WTC11 (cell line): ENCODE data around the gene SUCLG2.

Source experiments
- CREB1 ChIP-seq: sonication (generic); formaldehyde crosslinking; IDR thresholded peaks from 2 replicates; pipeline ENCODE4 v1.8.0; 2023; ENCODE audit warnings: mild to moderate bottlenecking, missing genetic modification reagents
- CTCF ChIP-seq: fragments of 200-600 bp; IDR thresholded peaks from 2 replicates; pipeline ENCODE4 v1.8.0; 2022; ENCODE audit warnings: antibody characterized with exemption
- JAZF1 ChIP-seq: fragments of 250-450 bp; sonication (Bioruptor Pico); IDR thresholded peaks from 2 replicates; pipeline ENCODE4 v1.9.0; 2021; ENCODE audit warnings: moderate library complexity, mild to moderate bottlenecking, inconsistent platforms
- NR2C2 ChIP-seq: sonication (generic); formaldehyde crosslinking; IDR thresholded peaks from 2 replicates; pipeline ENCODE4 v1.8.0; 2022; ENCODE audit warnings: mild to moderate bottlenecking, missing genetic modification reagents
- USF2 ChIP-seq: sonication (generic); formaldehyde crosslinking; IDR thresholded peaks from 2 replicates; pipeline ENCODE4 v1.8.1; 2023; ENCODE audit warnings: mild to moderate bottlenecking, missing genetic modification reagents, moderate library complexity
- ZBTB21 ChIP-seq: sonication (generic); formaldehyde crosslinking; IDR thresholded peaks from 2 replicates; pipeline ENCODE4 v1.8.1; 2023; ENCODE audit warnings: mild to moderate bottlenecking, missing genetic modification reagents, borderline replicate concordance
- ZNF121 ChIP-seq: sonication (generic); formaldehyde crosslinking; IDR thresholded peaks from 2 replicates; pipeline ENCODE4 v1.8.0; 2023; ENCODE audit warnings: missing genetic modification reagents
- ZSCAN18 ChIP-seq: fragments of 250-450 bp; sonication (Bioruptor Pico); IDR thresholded peaks from 2 replicates; pipeline ENCODE4 v2.1.2; 2022; ENCODE audit warnings: mild to moderate bottlenecking, moderate library complexity
- TF ChIP-seq, protein P1 (sequence below): sonication (generic); formaldehyde crosslinking; IDR thresholded peaks from 2 replicates; pipeline ENCODE4 v1.8.1; 2023; ENCODE audit warnings: mild to moderate bottlenecking, missing genetic modification reagents, borderline replicate concordance
- TF ChIP-seq, protein P2 (sequence below): sonication (generic); formaldehyde crosslinking; IDR thresholded peaks from 2 replicates; pipeline ENCODE4 v1.8.1; 2023; ENCODE audit warnings: mild to moderate bottlenecking, moderate library complexity, missing genetic modification reagents
- TF ChIP-seq, protein P3 (sequence below): sonication (generic); formaldehyde crosslinking; IDR thresholded peaks from 2 replicates; pipeline ENCODE4 v1.8.0; 2022; ENCODE audit warnings: mild to moderate bottlenecking, missing genetic modification reagents

- TF ChIP-seq ZBTB21 (no peak), CTCF (no peak), NR2C2 (no peak), ZNF121 (CRISPR knock-in tag) (no peak), ZSCAN18 (CRISPR knock-in tag) (no peak), USF2 (CRISPR knock-in tag) (no peak), JAZF1 (CRISPR knock-in tag) (no peak), CREB1 (CRISPR knock-in tag) (no peak)
- TF ChIP-seq, protein P1, sequence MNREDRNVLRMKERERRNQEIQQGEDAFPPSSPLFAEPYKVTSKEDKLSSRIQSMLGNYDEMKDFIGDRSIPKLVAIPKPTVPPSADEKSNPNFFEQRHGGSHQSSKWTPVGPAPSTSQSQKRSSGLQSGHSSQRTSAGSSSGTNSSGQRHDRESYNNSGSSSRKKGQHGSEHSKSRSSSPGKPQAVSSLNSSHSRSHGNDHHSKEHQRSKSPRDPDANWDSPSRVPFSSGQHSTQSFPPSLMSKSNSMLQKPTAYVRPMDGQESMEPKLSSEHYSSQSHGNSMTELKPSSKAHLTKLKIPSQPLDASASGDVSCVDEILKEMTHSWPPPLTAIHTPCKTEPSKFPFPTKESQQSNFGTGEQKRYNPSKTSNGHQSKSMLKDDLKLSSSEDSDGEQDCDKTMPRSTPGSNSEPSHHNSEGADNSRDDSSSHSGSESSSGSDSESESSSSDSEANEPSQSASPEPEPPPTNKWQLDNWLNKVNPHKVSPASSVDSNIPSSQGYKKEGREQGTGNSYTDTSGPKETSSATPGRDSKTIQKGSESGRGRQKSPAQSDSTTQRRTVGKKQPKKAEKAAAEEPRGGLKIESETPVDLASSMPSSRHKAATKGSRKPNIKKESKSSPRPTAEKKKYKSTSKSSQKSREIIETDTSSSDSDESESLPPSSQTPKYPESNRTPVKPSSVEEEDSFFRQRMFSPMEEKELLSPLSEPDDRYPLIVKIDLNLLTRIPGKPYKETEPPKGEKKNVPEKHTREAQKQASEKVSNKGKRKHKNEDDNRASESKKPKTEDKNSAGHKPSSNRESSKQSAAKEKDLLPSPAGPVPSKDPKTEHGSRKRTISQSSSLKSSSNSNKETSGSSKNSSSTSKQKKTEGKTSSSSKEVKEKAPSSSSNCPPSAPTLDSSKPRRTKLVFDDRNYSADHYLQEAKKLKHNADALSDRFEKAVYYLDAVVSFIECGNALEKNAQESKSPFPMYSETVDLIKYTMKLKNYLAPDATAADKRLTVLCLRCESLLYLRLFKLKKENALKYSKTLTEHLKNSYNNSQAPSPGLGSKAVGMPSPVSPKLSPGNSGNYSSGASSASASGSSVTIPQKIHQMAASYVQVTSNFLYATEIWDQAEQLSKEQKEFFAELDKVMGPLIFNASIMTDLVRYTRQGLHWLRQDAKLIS (CRISPR knock-in tag), result no peak
- TF ChIP-seq, protein P2, sequence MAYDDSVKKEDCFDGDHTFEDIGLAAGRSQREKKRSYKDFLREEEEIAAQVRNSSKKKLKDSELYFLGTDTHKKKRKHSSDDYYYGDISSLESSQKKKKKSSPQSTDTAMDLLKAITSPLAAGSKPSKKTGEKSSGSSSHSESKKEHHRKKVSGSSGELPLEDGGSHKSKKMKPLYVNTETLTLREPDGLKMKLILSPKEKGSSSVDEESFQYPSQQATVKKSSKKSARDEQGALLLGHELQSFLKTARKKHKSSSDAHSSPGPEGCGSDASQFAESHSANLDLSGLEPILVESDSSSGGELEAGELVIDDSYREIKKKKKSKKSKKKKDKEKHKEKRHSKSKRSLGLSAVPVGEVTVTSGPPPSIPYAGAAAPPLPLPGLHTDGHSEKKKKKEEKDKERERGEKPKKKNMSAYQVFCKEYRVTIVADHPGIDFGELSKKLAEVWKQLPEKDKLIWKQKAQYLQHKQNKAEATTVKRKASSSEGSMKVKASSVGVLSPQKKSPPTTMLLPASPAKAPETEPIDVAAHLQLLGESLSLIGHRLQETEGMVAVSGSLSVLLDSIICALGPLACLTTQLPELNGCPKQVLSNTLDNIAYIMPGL (CRISPR knock-in tag), result no peak
- TF ChIP-seq, protein P3, sequence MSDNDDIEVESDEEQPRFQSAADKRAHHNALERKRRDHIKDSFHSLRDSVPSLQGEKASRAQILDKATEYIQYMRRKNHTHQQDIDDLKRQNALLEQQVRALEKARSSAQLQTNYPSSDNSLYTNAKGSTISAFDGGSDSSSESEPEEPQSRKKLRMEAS (CRISPR knock-in tag), result no peak
These were observed 234.6 kb downstream of the SUCLG2 start for GRCh38 chr3:67419779-67420178.
